PFSK-1 (cell line): ENCODE measurements around the gene GRID1.

Experiments
- FOXP2 ChIP-seq: optimal IDR thresholded peaks from 2 replicates; pipeline ENCODE3; 2011; ENCODE audit warnings: borderline replicate concordance, control low read depth, inconsistent platforms; ENCODE audit not compliant: insufficient read depth; ENCODE audit errors: extremely low read length, extremely low read depth
- POLR2AphosphoS5 ChIP-seq: IDR thresholded peaks from 2 replicates; pipeline ENCODE4 v1.6.1; 2012; ENCODE audit warnings: low read depth, mild to moderate bottlenecking, control low read depth, low read length, moderate library complexity
- REST ChIP-seq, 2 experiments: IDR thresholded peaks; 2 replicates each; pipeline versions ENCODE4 v1.6.1 to v1.8.0; 2011 to 2012; ENCODE audit warnings: low read depth in 2 of 2, low read length in 2 of 2, control low read depth in 1 of 2, inconsistent platforms in 1 of 2, mild to moderate bottlenecking in 1 of 2, moderate library complexity in 1 of 2; ENCODE audit not compliant: insufficient read depth in 1 of 2
- SIN3A ChIP-seq: IDR thresholded peaks from 2 replicates; pipeline ENCODE4 v1.6.1; 2012; ENCODE audit warnings: mild to moderate bottlenecking, low read length, moderate library complexity, borderline replicate concordance; ENCODE audit not compliant: insufficient read depth
- TAF1 ChIP-seq: IDR thresholded peaks from 2 replicates; pipeline ENCODE4 v1.6.1; 2012; ENCODE audit warnings: low read length, control low read depth, borderline replicate concordance; ENCODE audit not compliant: insufficient read depth

Gene GRID1

GRCh38 chr10:86188796-86189558, 177.6 kb downstream of the GRID1 start:
- TF ChIP-seq REST (IDR thresholded peaks at IDR 0.05; ENCODE audit: insufficient read depth in 1 of 2, low read depth in 2 of 2, low read length in 2 of 2) (no peak), FOXP2 (no peak), SIN3A (no peak), POLR2AphosphoS5 (no peak), TAF1 (no peak)

- TF ChIP-seq TAF1 (no peak), REST (IDR thresholded peaks at IDR 0.05; ENCODE audit: insufficient read depth in 1 of 2, low read depth in 2 of 2, low read length in 2 of 2) (no peak), POLR2AphosphoS5 (no peak), FOXP2 (no peak), SIN3A (no peak)
Observed at GRCh38 chr10:86188326-86188725, 178.3 kb downstream of the GRID1 start.

GRCh38 chr10:86187499-86188239, 178.9 kb downstream of the GRID1 start:
- TF ChIP-seq FOXP2 (no peak), SIN3A (no peak), POLR2AphosphoS5 (no peak), REST (IDR thresholded peaks at IDR 0.05; ENCODE audit: insufficient read depth in 1 of 2, low read depth in 2 of 2, low read length in 2 of 2) (no peak), TAF1 (no peak)

GRCh38 chr10:86186633-86187032, 180.0 kb downstream of the GRID1 start:
- no peak for TF ChIP-seq POLR2AphosphoS5

- TF ChIP-seq FOXP2 (no peak), SIN3A (no peak), REST (IDR thresholded peaks at IDR 0.05; ENCODE audit: insufficient read depth in 1 of 2, low read depth in 2 of 2, low read length in 2 of 2) (no peak)
Observed at GRCh38 chr10:86182595-86182994, 184.0 kb downstream of the GRID1 start.
